SU-DHL-6 (cell line): ENCODE measurements around the gene ITGB1BP1.

Source experiments
- EZH2phosphoT487 ChIP-seq: fragments of 200-600 bp; sonication (generic), shearing (Covaris generic); conservative IDR thresholded peaks from 2 replicates; pipeline ENCODE4 v1.6.1; 2018; ENCODE audit warnings: mild to moderate bottlenecking, antibody characterized with exemption, low read length, moderate library complexity, mixed read lengths
- TF ChIP-seq, protein P1 (sequence below): fragments of 200-600 bp; sonication (generic); IDR thresholded peaks from one replicate; pipeline ENCODE4 v1.5.1; 2017; ENCODE audit warnings: antibody characterized with exemption, mild to moderate bottlenecking, low read length, moderate library complexity; ENCODE audit not compliant: insufficient read depth, poor library complexity, severe bottlenecking

DNA sequence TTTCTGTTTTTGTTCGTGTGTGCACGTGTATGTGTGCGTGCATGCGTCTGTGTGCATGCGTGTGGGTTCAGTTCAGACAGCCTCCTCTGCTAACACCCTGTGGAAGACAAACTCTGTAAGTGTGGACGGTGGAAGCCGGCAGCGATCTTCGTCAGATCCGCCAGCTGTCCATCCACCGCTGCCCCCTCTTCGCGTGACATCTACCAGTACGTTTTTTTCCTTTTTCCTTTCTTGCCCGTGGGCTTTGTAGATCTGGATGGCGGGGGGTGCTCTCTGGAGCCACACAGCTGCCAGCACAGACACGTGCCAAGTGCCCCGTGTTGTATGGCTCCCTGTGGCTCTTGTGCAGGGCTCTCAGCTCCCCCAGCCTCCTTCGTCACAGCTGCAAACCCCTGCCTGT lies 32.3 kb downstream of the ITGB1BP1 start:
- TF ChIP-seq, protein P1, sequence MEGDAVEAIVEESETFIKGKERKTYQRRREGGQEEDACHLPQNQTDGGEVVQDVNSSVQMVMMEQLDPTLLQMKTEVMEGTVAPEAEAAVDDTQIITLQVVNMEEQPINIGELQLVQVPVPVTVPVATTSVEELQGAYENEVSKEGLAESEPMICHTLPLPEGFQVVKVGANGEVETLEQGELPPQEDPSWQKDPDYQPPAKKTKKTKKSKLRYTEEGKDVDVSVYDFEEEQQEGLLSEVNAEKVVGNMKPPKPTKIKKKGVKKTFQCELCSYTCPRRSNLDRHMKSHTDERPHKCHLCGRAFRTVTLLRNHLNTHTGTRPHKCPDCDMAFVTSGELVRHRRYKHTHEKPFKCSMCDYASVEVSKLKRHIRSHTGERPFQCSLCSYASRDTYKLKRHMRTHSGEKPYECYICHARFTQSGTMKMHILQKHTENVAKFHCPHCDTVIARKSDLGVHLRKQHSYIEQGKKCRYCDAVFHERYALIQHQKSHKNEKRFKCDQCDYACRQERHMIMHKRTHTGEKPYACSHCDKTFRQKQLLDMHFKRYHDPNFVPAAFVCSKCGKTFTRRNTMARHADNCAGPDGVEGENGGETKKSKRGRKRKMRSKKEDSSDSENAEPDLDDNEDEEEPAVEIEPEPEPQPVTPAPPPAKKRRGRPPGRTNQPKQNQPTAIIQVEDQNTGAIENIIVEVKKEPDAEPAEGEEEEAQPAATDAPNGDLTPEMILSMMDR = no peak
- no peak for TF ChIP-seq EZH2phosphoT487
